GM12878 (cell line): ENCODE data around the gene BNC2.

Experiments
- E2F8 ChIP-seq: fragments of 450-650 bp; IDR thresholded peaks from 2 replicates; pipeline ENCODE4 v1.6.1; 2018; ENCODE audit warnings: mild to moderate bottlenecking, low read depth, moderate library complexity; ENCODE audit not compliant: partially characterized antibody
- EZH2 ChIP-seq: IDR thresholded peaks from 2 replicates; pipeline ENCODE4 v1.6.1; 2012; ENCODE audit warnings: low read depth, mild to moderate bottlenecking, control low read depth, inconsistent platforms, low read length, borderline replicate concordance; ENCODE audit not compliant: control insufficient read depth
- GATAD2B ChIP-seq: fragments of 450-650 bp; conservative IDR thresholded peaks from 2 replicates; pipeline ENCODE4 v1.6.1; 2017; ENCODE audit warnings: low read depth, mild to moderate bottlenecking, moderate library complexity
- MXI1 ChIP-seq: fragments of 150-350 bp; IDR thresholded peaks from 2 replicates; pipeline ENCODE4 v1.6.1; 2011; ENCODE audit warnings: low read depth, mild to moderate bottlenecking, inconsistent platforms, low read length, improper control_type of control experiment
- NFYB ChIP-seq: IDR thresholded peaks from 2 replicates; pipeline ENCODE4 v1.6.1; 2011; ENCODE audit warnings: low read depth, mild to moderate bottlenecking, low read length, improper control_type of control experiment, moderate library complexity; ENCODE audit not compliant: insufficient read depth
- POLR2AphosphoS5 ChIP-seq: IDR thresholded peaks from 2 replicates; pipeline ENCODE4 v1.6.1; 2011; ENCODE audit warnings: mild to moderate bottlenecking, low read length, inconsistent platforms
- PRDM15 ChIP-seq: fragments of 450-650 bp; formaldehyde crosslinking; IDR thresholded peaks from 2 replicates; pipeline ENCODE4 v1.4.0; 2020; ENCODE audit warnings: mild to moderate bottlenecking, moderate library complexity
- RAD51 ChIP-seq: fragments of 450-650 bp; IDR thresholded peaks from 2 replicates; pipeline ENCODE4 v1.6.1; 2016; ENCODE audit warnings: moderate library complexity, mild to moderate bottlenecking, inconsistent platforms
- RFX5 ChIP-seq: IDR thresholded peaks from 2 replicates; pipeline ENCODE4 v1.6.1; 2011; ENCODE audit warnings: low read depth, low read length, improper control_type of control experiment
- SIN3A ChIP-seq: IDR thresholded peaks from 2 replicates; pipeline ENCODE4 v1.6.1; 2012; ENCODE audit warnings: low read depth, low read length, improper control_type of control experiment
- SMAD1 ChIP-seq: fragments of 450-650 bp; IDR thresholded peaks from 2 replicates; pipeline ENCODE4 v1.6.1; 2018; ENCODE audit warnings: mild to moderate bottlenecking, low read depth; ENCODE audit not compliant: partially characterized antibody
- TCF12 ChIP-seq: IDR thresholded peaks from 2 replicates; pipeline ENCODE4 v1.6.1; 2011; ENCODE audit warnings: low read depth, mild to moderate bottlenecking, low read length
- ZNF207 ChIP-seq: fragments of 450-650 bp; IDR thresholded peaks from 2 replicates; pipeline ENCODE4 v1.6.1; 2014; ENCODE audit warnings: antibody characterized with exemption, mild to moderate bottlenecking, borderline replicate concordance
- ZNF24 ChIP-seq: fragments of 450-650 bp; IDR thresholded peaks from 2 replicates; pipeline ENCODE4 v1.6.1; 2017; ENCODE audit warnings: antibody characterized with exemption, mild to moderate bottlenecking

- TF ChIP-seq E2F8 (no peak), RFX5 (no peak), ZNF24 (no peak), NFYB (no peak), ZNF207 (no peak), RAD51 (no peak), SMAD1 (no peak), POLR2AphosphoS5 (no peak), PRDM15 (CRISPR knock-in tag) (no peak), TCF12 (no peak), EZH2 (no peak), SIN3A (no peak), MXI1 (no peak), GATAD2B (no peak)
These were observed 365.3 kb downstream of the BNC2 start for GRCh38 chr9:16505199-16505598.
